ENCODE data around the gene SLC44A3. TPM values are rescaled to one million over a fixed set of nuclear protein-coding genes. Genes with fewer than 3 reads are reported as not detected.

The SLC44A3 gene
- polyA plus RNA-seq, 1 of the 3 experiments (the other 2 are of a cell fraction), result 2.6 TPM

DNA sequence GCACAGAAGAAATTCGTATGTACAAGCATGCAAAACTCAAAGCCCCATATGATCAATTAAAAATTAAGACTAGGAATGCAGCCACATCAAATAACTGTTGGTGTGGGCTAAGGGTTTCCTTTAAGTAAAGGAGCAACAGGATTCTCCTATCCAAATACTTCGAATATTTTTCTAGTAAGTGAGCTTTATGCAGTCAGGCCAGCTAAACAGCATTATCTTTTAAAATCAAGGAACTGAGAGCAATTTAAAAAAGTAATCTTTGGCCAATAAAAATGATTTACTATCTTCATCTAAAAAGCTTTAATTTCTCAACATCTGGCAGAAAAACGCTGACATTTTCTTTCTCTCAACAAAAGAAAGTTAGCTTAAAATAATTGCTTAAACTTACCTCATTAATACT lies 87.0 kb downstream of the SLC44A3 start:
- no peaks in the 10 kb centered on the region for H3K9me3 ChIP-seq
- peaks cover 28 to 44% of the 10 kb centered on the region in 2 experiments for H3K36me3 ChIP-seq (replicated peaks in 1 of 2; ENCODE audit: control insufficient read depth in 1 of 2, insufficient read depth in 2 of 2, low read length in 1 of 2)
- peaks cover 98% of the 10 kb centered on the region for H3K79me2 ChIP-seq (ENCODE audit: insufficient read depth)
- peaks cover 14% of the 10 kb centered on the region for H3F3A ChIP-seq (replicated peaks; ENCODE audit: insufficient read depth)
- H2AFZ ChIP-seq (ENCODE audit: low read depth), result no peak overlapping the region
- WGBS (ENCODE audit: low lambda C conversion rate), result 57% methylated on average over 3 of the region's 3 CpGs
- H3K4me1 ChIP-seq (ENCODE audit: control insufficient read depth in 1 of 2, insufficient read depth in 2 of 2, low read depth in 1 of 2, low read length in 1 of 2), result peaks cover 21 to 28% of the 10 kb centered on the region in 2 experiments; a peak in 3 of 4 replicates
- H3K9ac ChIP-seq, result no peak overlapping the region
- H3K4me3 ChIP-seq (ENCODE audit: low read depth in 2 of 2, low read length in 1 of 2), result no peak overlapping the region
- no peak for TF ChIP-seq USF1 (IDR thresholded peaks at IDR 0.05; ENCODE audit: borderline replicate concordance, low read depth)
- no peak for TF ChIP-seq PBX3 (IDR thresholded peaks at IDR 0.05)
- TF ChIP-seq TCF12 (IDR thresholded peaks at IDR 0.05), result no peak
- no peak for TF ChIP-seq GATA2 (CRISPR knock-in tag; IDR thresholded peaks at IDR 0.05)
- TF ChIP-seq SMC3 (IDR thresholded peaks at IDR 0.05; ENCODE audit: low read depth, low read length), result no peak
- TF ChIP-seq, protein P1, sequence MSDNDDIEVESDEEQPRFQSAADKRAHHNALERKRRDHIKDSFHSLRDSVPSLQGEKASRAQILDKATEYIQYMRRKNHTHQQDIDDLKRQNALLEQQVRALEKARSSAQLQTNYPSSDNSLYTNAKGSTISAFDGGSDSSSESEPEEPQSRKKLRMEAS (IDR thresholded peaks at IDR 0.05; ENCODE audit: low read depth), result no peak
- peaks cover 96% of the 10 kb centered on the region for H4K20me1 ChIP-seq (ENCODE audit: insufficient read depth)
- H3K27me3 ChIP-seq (ENCODE audit: insufficient read depth), result no peaks in the 10 kb centered on the region
- POLR2A ChIA-PET, result no interaction called here
- H3K4me2 ChIP-seq, result no peak overlapping the region
- no peaks in the 10 kb centered on the region for H3K9me2 ChIP-seq
- peak overlapping the region; percentile 1 to 7; a peak in 2 of 4 replicates for H3K27ac ChIP-seq (ENCODE audit: low read depth in 2 of 2, low read length in 1 of 2)
- CTCF ChIA-PET, result interaction anchor here (0.8 to 2.8 kb wide), 6 partner anchors 12 to 386 kb away, joined by 3 to 14 read pairs (median 4); no protein-coding TSS in a partner anchor
- no peak for DNase-seq

- TF ChIP-seq, protein P2, sequence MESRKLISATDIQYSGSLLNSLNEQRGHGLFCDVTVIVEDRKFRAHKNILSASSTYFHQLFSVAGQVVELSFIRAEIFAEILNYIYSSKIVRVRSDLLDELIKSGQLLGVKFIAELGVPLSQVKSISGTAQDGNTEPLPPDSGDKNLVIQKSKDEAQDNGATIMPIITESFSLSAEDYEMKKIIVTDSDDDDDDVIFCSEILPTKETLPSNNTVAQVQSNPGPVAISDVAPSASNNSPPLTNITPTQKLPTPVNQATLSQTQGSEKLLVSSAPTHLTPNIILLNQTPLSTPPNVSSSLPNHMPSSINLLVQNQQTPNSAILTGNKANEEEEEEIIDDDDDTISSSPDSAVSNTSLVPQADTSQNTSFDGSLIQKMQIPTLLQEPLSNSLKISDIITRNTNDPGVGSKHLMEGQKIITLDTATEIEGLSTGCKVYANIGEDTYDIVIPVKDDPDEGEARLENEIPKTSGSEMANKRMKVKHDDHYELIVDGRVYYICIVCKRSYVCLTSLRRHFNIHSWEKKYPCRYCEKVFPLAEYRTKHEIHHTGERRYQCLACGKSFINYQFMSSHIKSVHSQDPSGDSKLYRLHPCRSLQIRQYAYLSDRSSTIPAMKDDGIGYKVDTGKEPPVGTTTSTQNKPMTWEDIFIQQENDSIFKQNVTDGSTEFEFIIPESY (IDR thresholded peaks at IDR 0.05; ENCODE audit: borderline replicate concordance, low read depth), result no peak
- no peak for TF ChIP-seq NFIC (IDR thresholded peaks at IDR 0.05; ENCODE audit: borderline replicate concordance)
- TF ChIP-seq TAF1 (IDR thresholded peaks at IDR 0.05; ENCODE audit: borderline replicate concordance, low read depth, low read length), result no peak
- TF ChIP-seq FOXM1 (IDR thresholded peaks at IDR 0.05; ENCODE audit: low read depth), result no peak
- TF ChIP-seq NRF1 (IDR thresholded peaks at IDR 0.05; ENCODE audit: low read depth, low read length), result no peak
- TF ChIP-seq JUND (IDR thresholded peaks at IDR 0.05), result no peak
- no peak for DNase-seq
- 100% methylated on average over 7 of the region's 7 CpGs for WGBS (ENCODE audit: low lambda C conversion rate)
- H3K4me3 ChIP-seq (ENCODE audit: low read depth in 2 of 2, low read length in 1 of 2), result no peak overlapping the region
- H3K9me2 ChIP-seq, result no peaks in the 10 kb centered on the region
- H3K27ac ChIP-seq (ENCODE audit: low read depth in 2 of 2, low read length in 1 of 2), result no peak overlapping the region
- H3K36me3 ChIP-seq (replicated peaks in 1 of 2; ENCODE audit: control insufficient read depth in 1 of 2, insufficient read depth in 2 of 2, low read length in 1 of 2), result peaks cover 18 to 34% of the 10 kb centered on the region in 2 experiments
- POLR2A ChIA-PET, result no interaction called here
- CTCF ChIA-PET, result interaction anchor here (1.2 to 2.8 kb wide), 3 partner anchors 12 to 133 kb away, joined by 3 to 14 read pairs (median 6); no protein-coding TSS in a partner anchor
- H3K27me3 ChIP-seq (ENCODE audit: insufficient read depth), result no peaks in the 10 kb centered on the region
- H3K4me1 ChIP-seq (ENCODE audit: control insufficient read depth in 1 of 2, insufficient read depth in 2 of 2, low read depth in 1 of 2, low read length in 1 of 2), result peaks cover 24 to 33% of the 10 kb centered on the region in 2 experiments; a peak in 3 of 4 replicates
- no peaks in the 10 kb centered on the region for H3K9me3 ChIP-seq
- no peak overlapping the region for H2AFZ ChIP-seq (ENCODE audit: low read depth)
- H3F3A ChIP-seq (replicated peaks; ENCODE audit: insufficient read depth), result peaks cover 7% of the 10 kb centered on the region
- no peak overlapping the region for H3K9ac ChIP-seq
- H3K79me2 ChIP-seq (ENCODE audit: insufficient read depth), result peaks cover 100% of the 10 kb centered on the region
- H4K20me1 ChIP-seq (ENCODE audit: insufficient read depth), result peaks cover 100% of the 10 kb centered on the region
- no peak overlapping the region for H3K4me2 ChIP-seq
Observed at GRCh38 chr1:94908190-94908589, 88.0 kb downstream of the SLC44A3 start.

Measured in SK-N-SH (cell line).